GM21423 (cell line): ENCODE data around the gene GREB1.

ENCODE experiments used
- ATAC-seq: cut with Tn5 transposase; IDR thresholded peaks from one replicate; pipeline ENCODE4 v1.9.1; 2021; ENCODE audit warnings: mild to moderate bottlenecking, moderate library complexity; ENCODE audit not compliant: unreplicated experiment

Gene GREB1

GRCh38 chr2:11559066-11559785 is 25.4 kb downstream of the GREB1 start:
- ATAC-seq = no peak

- no peak for ATAC-seq
These were observed 25.9 kb downstream of the GREB1 start for GRCh38 chr2:11559786-11560155.

GRCh38 chr2:11560806-11561205 is 27.0 kb downstream of the GREB1 start:
- ATAC-seq = no peak

GRCh38 chr2:11562011-11562410 is 28.2 kb downstream of the GREB1 start:
- no peak for ATAC-seq

- ATAC-seq = no peak
These were observed 28.6 kb downstream of the GREB1 start for GRCh38 chr2:11562476-11562875.

- no peak for ATAC-seq
These were observed 30.2 kb downstream of the GREB1 start for GRCh38 chr2:11563784-11564666.

- no peak for ATAC-seq
These were observed 31.1 kb downstream of the GREB1 start for GRCh38 chr2:11564816-11565567.

- ATAC-seq = no peak
These were observed 32.5 kb downstream of the GREB1 start for GRCh38 chr2:11566383-11566782.

GRCh38 chr2:11567631-11568031 is 33.8 kb downstream of the GREB1 start:
- ATAC-seq = no peak

- ATAC-seq = no peak
These were observed 34.6 kb downstream of the GREB1 start for GRCh38 chr2:11568436-11568835.

GRCh38 chr2:11569636-11570035 is 35.8 kb downstream of the GREB1 start:
- no peak for ATAC-seq

GRCh38 chr2:11571170-11571569 is 37.3 kb downstream of the GREB1 start:
- no peak for ATAC-seq

- no peak for ATAC-seq
These were observed 39.2 kb downstream of the GREB1 start for GRCh38 chr2:11572996-11573395.

- ATAC-seq = no peak
These were observed 39.8 kb downstream of the GREB1 start for GRCh38 chr2:11573418-11574175.

- ATAC-seq = no peak
These were observed 40.6 kb downstream of the GREB1 start for GRCh38 chr2:11574176-11575046.

GRCh38 chr2:11576398-11576797 is 42.6 kb downstream of the GREB1 start:
- ATAC-seq = no peak

- no peak for ATAC-seq
These were observed 43.4 kb downstream of the GREB1 start for GRCh38 chr2:11577101-11577883.

- ATAC-seq = no peak
These were observed 44.5 kb downstream of the GREB1 start for GRCh38 chr2:11578081-11578948.
